Measurements from ENCODE around the gene ADAP1. TPM values are rescaled to one million over a fixed set of nuclear protein-coding genes. Genes with fewer than 3 reads are reported as not detected.
A peak's percentile ranks its signal among the peaks of the same experiment; 100 is the strongest.

ADAP1 gene
- total and polyA plus RNA-seq, 2 donors from 2014 or later: 36.4 to 48.2 TPM

DNA sequence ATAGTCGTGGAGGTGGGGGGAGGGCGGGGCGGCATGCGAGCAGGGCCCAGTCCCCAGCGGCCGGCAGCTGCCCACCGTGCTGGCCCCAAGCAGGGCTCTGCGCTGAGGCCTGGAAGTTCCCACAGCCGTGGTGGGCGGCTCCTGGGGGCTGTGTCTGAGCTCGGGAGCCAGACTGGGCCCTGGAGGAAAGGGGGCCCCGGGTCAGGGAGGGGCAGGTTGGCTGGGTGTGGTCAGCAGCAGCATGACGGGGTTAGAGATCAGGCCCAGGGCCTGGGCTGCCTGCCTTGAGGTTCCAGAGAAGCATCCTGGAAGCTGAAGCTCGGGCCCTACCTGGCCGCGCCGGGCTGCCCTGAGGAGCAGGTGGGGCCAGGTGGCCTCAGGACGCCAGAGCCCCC, 56.0 kb downstream of the ADAP1 start:
- H3K9me3 ChIP-seq (ENCODE audit: control insufficient read depth in 2 of 3, insufficient read depth in 1 of 3, low read length in 3 of 3): no peaks in the 10 kb centered on the region
- TF ChIP-seq CTCF (IDR thresholded peaks at IDR 0.05; ENCODE audit: borderline replicate concordance, extremely low read depth, insufficient read depth): no peak
- no peaks in the 10 kb centered on the region for H3K27me3 ChIP-seq (ENCODE audit: control insufficient read depth, insufficient read depth, low read length)
- H3K36me3 ChIP-seq (ENCODE audit: control insufficient read depth in 2 of 3, insufficient read depth in 3 of 3, low read length in 3 of 3): peaks cover 0 to 9% (median 4%) of the 10 kb centered on the region in 3 donors
- no peak overlapping the region for H3K9ac ChIP-seq (ENCODE audit: low read length in 3 of 3)
- intact Hi-C loops (cut with DNase I): no loop called here
- no peaks in the 10 kb centered on the region for H3K4me1 ChIP-seq (ENCODE audit: control insufficient read depth in 2 of 3, insufficient read depth in 2 of 3, low read depth in 1 of 3, low read length in 3 of 3)
- no peak overlapping the region for H3K27ac ChIP-seq (ENCODE audit: low read depth in 2 of 2, low read length in 2 of 2)
- FAIRE-seq: no peak
- DNase-seq: peak in 1 of 5 donors; percentile 72
- no peak overlapping the region for H3K4me3 ChIP-seq (ENCODE audit: low read length in 3 of 3)

DNA sequence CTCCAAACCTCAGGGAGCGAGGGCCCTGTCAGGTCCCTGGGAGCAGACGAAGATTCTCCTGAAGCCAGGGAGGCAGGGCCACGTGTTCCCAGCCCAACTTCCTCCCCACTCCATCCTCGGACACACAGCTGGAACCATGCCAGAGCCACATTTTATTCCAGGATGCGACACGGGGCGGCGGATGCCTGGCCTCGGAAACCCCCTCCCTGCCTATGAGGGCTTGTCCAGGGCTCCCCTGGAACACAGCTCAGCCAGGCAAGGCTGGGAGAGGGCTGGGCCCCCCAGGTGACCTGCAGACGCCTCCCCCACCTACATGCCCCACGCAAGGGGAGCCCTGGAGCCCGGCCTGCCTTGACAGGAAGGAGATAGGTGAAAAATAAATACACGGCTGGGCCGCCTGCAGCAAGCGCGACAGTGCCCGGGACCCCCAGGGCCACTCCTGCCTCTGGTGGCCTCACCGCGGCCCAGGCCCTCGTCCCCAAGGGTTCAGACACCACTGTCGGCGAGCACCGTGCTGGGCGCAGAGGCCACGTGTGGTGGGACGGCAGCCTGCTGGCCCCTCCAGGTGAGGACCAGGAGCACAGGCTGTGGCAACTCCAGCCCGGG, 56.6 kb downstream of the ADAP1 start:
- H3K4me3 ChIP-seq (ENCODE audit: low read length in 3 of 3): no peak overlapping the region
- FAIRE-seq: no peak
- H3K27ac ChIP-seq (ENCODE audit: low read depth in 2 of 2, low read length in 2 of 2): no peak overlapping the region
- H3K9me3 ChIP-seq (ENCODE audit: control insufficient read depth in 2 of 3, insufficient read depth in 1 of 3, low read length in 3 of 3): no peaks in the 10 kb centered on the region
- no peaks in the 10 kb centered on the region for H3K4me1 ChIP-seq (ENCODE audit: control insufficient read depth in 2 of 3, insufficient read depth in 2 of 3, low read depth in 1 of 3, low read length in 3 of 3)
- no peak overlapping the region for H3K9ac ChIP-seq (ENCODE audit: low read length in 3 of 3)
- intact Hi-C loops (cut with DNase I): no loop called here
- no peaks in the 10 kb centered on the region for H3K27me3 ChIP-seq (ENCODE audit: control insufficient read depth, insufficient read depth, low read length)
- H3K36me3 ChIP-seq (ENCODE audit: control insufficient read depth in 2 of 3, insufficient read depth in 3 of 3, low read length in 3 of 3): peaks cover 0 to 9% (median 4%) of the 10 kb centered on the region in 3 donors
- DNase-seq: peak in 4 of 5 donors; percentile 44 to 86 (median 78)
- no peak for TF ChIP-seq CTCF (IDR thresholded peaks at IDR 0.05; ENCODE audit: borderline replicate concordance, extremely low read depth, insufficient read depth)

DNA sequence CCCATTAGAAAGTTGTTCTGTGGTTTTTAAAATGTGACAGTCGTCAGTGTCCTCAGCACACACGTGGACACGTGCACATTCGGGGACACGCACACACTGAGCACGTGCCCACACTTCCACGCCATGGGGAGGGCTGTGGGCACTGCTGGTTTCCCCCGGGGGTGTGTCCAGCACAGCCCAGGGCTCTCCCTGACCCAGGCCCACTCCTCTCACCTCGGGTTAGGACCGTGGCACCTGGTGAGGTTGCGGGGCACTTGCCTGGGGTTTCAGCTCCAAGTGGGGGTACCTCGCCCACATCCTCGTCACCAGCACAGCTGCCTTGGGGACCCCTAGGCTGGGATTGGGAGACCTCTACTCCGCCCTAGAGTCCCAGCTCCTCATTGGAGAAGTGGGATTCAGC, 57.4 kb downstream of the ADAP1 start:
- Histone ChIP-seq H3K27me3 (ENCODE audit: control insufficient read depth, insufficient read depth, low read length) (no peaks in the 10 kb centered on the region), H3K4me3 (ENCODE audit: low read length in 3 of 3) (no peak overlapping the region), H3K9me3 (ENCODE audit: control insufficient read depth in 2 of 3, insufficient read depth in 1 of 3, low read length in 3 of 3) (no peaks in the 10 kb centered on the region), H3K27ac (ENCODE audit: low read depth in 2 of 2, low read length in 2 of 2) (no peak overlapping the region), H3K36me3 (ENCODE audit: control insufficient read depth in 2 of 3, insufficient read depth in 3 of 3, low read length in 3 of 3) (peaks cover 0 to 15% (median 4%) of the 10 kb centered on the region in 3 donors), H3K9ac (ENCODE audit: low read length in 3 of 3) (no peak overlapping the region), H3K4me1 (ENCODE audit: control insufficient read depth in 2 of 3, insufficient read depth in 2 of 3, low read depth in 1 of 3, low read length in 3 of 3) (no peaks in the 10 kb centered on the region)
- no peak for FAIRE-seq
- no peak for TF ChIP-seq CTCF (IDR thresholded peaks at IDR 0.05; ENCODE audit: borderline replicate concordance, extremely low read depth, insufficient read depth)
- DNase-seq: peak in 1 of 5 donors; percentile 73
- intact Hi-C loops (cut with DNase I): no loop called here
